GM23248 (cell line): ENCODE results near the gene IGSF11. TPM values are rescaled to one million over a fixed set of nuclear protein-coding genes. Genes with fewer than 3 reads are reported as not detected.
A peak's percentile ranks its signal among the peaks of the same experiment; 100 is the strongest.

ENCODE experiments used
- DNase-seq: peaks from one replicate; pipeline ENCODE4 v3.0.0-alpha.2; 2015
- H2AFZ ChIP-seq: fragments of 200-600 bp; sonication (generic); 2 replicates; pipeline ENCODE4 v1.6.1; 2016; ENCODE audit warnings: antibody characterized with exemption
- H3F3A ChIP-seq: fragments of 200-600 bp; sonication (generic); 2 replicates; pipeline ENCODE4 v1.6.1; 2016; ENCODE audit warnings: mild to moderate bottlenecking, antibody characterized with exemption, mixed run types; ENCODE audit not compliant: insufficient read depth
- H3K27ac ChIP-seq: fragments of 200-600 bp; sonication (generic); 2 replicates; pipeline ENCODE4 v1.5.1; 2016; ENCODE audit warnings: mild to moderate bottlenecking
- H3K27me3 ChIP-seq: fragments of 200-600 bp; sonication (generic); replicated peaks from 2 replicates; pipeline ENCODE4 v1.6.1; 2016; ENCODE audit warnings: mild to moderate bottlenecking; ENCODE audit not compliant: insufficient read depth
- H3K36me3 ChIP-seq: fragments of 200-600 bp; sonication (generic); 2 replicates; pipeline ENCODE4 v1.6.1; 2016; ENCODE audit warnings: low read depth, mild to moderate bottlenecking
- H3K4me1 ChIP-seq: fragments of 200-600 bp; sonication (generic); 2 replicates; pipeline ENCODE4 v1.6.1; 2016; ENCODE audit warnings: mild to moderate bottlenecking; ENCODE audit not compliant: insufficient read depth
- H3K4me2 ChIP-seq: fragments of 200-600 bp; sonication (generic); one replicate; pipeline ENCODE4 v1.6.1; 2016; ENCODE audit warnings: mild to moderate bottlenecking; ENCODE audit not compliant: unreplicated experiment
- H3K4me3 ChIP-seq: fragments of 200-600 bp; sonication (generic); 2 replicates; pipeline ENCODE4 v1.5.1; 2016; ENCODE audit warnings: mild to moderate bottlenecking
- H3K79me2 ChIP-seq: fragments of 200-600 bp; sonication (generic); 2 replicates; pipeline ENCODE4 v1.6.1; 2016; ENCODE audit warnings: mild to moderate bottlenecking; ENCODE audit not compliant: insufficient read depth
- H3K9ac ChIP-seq: fragments of 200-600 bp; sonication (generic); 2 replicates; pipeline ENCODE4 v1.6.1; 2016; ENCODE audit warnings: mild to moderate bottlenecking
- H3K9me2 ChIP-seq: fragments of 200-600 bp; sonication (generic); 2 replicates; pipeline ENCODE4 v1.6.1; 2016; ENCODE audit warnings: mixed run types, mild to moderate bottlenecking, moderate library complexity; ENCODE audit not compliant: insufficient read depth
- H3K9me3 ChIP-seq: fragments of 200-600 bp; sonication (generic); one replicate; pipeline ENCODE4 v1.6.1; 2017; ENCODE audit warnings: low read depth
- H4K20me1 ChIP-seq: fragments of 200-600 bp; sonication (generic); 2 replicates; pipeline ENCODE4 v1.6.0; 2016; ENCODE audit not compliant: insufficient read depth
- EZH2 ChIP-seq: fragments of 200-600 bp; sonication (generic); IDR thresholded peaks from 2 replicates; pipeline ENCODE4 v1.6.1; 2018; ENCODE audit warnings: antibody characterized with exemption, mild to moderate bottlenecking; ENCODE audit not compliant: insufficient read depth, poor library complexity, severe bottlenecking
- EZH2phosphoT487 ChIP-seq: fragments of 200-600 bp; sonication (generic); IDR thresholded peaks from 2 replicates; pipeline ENCODE4 v1.6.1; 2018; ENCODE audit warnings: antibody characterized with exemption, moderate library complexity, mild to moderate bottlenecking, low read depth; ENCODE audit not compliant: insufficient read depth
- WGBS, 2 experiments: methylation state at CpG; one replicate each; pipeline ENCODE4 v1.1.6; 2015 to 2017; ENCODE audit warnings: low lambda C conversion rate in 2 of 2, low coverage in 1 of 2; ENCODE audit errors: missing lambda C conversion rate in 2 of 2; 5-methylcytosine and 5-hydroxymethylcytosine counted together
- in situ Hi-C: fragments of 300-500 bp; cut with MboI; formaldehyde crosslinking; loops from 2 replicates; pipeline ENCODE4 v1.15.0; 2020
- polyA plus RNA-seq: library from polyadenylated mRNA; unstranded; fragments of >200 nt; fragmentation: Nextera tagmentation; extraction: Ambion mirVana; gene quantifications from 2 replicates; pipeline ENCODE4 v1.2.1, GENCODE V29; 2016
- total RNA-seq: library from RNA; depleted of rRNA; stranded (reverse); fragments of >200 nt; shearing (Covaris generic); gene quantifications from 2 replicates; pipeline ENCODE4 v1.2.3, GENCODE V29; 2014

The IGSF11 gene
- total and polyA plus RNA-seq, 2 experiments from 2014 or later = not detected

DNA sequence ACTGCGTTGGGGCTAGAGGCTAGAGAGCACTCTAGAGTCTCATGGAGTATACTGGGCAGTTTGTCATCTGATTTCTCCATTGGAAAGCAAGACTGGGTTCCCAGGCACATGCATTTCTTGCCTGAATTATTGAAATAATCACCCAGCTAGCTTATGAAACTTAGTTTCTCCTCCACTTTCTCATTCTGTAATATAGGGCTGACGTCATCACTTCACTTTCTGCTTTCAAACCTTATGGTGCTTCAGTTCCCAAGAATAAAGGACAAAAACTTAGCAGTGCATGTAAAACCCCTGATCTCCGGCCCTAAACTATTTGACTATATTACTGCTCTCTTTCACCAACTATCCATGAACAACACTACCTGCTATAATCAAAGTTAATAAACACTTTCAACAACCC lies 147.9 kb downstream of the IGSF11 start:
- no peaks in the 10 kb centered on the region for H3F3A ChIP-seq
- no peaks in the 10 kb centered on the region for H3K79me2 ChIP-seq
- no peaks in the 10 kb centered on the region for H3K9me2 ChIP-seq
- H3K4me3 ChIP-seq = no peak overlapping the region
- H3K4me1 ChIP-seq = no peaks in the 10 kb centered on the region
- H3K4me2 ChIP-seq = no peak overlapping the region
- 33 to 39% methylated on average over 3 of the region's 3 CpGs for WGBS, 2 experiments
- TF ChIP-seq EZH2phosphoT487 (no peak), EZH2 (no peak)
- DNase-seq = no peak
- no peak overlapping the region for H3K9ac ChIP-seq
- no peaks in the 10 kb centered on the region for H3K9me3 ChIP-seq
- H3K36me3 ChIP-seq = no peaks in the 10 kb centered on the region
- H4K20me1 ChIP-seq = no peaks in the 10 kb centered on the region
- H3K27ac ChIP-seq = no peak overlapping the region
- H3K27me3 ChIP-seq = peaks cover 10% of the 10 kb centered on the region; the same call in 1 of the 2 replicates
- no peak overlapping the region for H2AFZ ChIP-seq
- in situ Hi-C loops = loop anchor here (5.0 to 25.0 kb wide), 3 partner anchors 198 to 801 kb away; partner anchors contain the start of gene COX17

DNA sequence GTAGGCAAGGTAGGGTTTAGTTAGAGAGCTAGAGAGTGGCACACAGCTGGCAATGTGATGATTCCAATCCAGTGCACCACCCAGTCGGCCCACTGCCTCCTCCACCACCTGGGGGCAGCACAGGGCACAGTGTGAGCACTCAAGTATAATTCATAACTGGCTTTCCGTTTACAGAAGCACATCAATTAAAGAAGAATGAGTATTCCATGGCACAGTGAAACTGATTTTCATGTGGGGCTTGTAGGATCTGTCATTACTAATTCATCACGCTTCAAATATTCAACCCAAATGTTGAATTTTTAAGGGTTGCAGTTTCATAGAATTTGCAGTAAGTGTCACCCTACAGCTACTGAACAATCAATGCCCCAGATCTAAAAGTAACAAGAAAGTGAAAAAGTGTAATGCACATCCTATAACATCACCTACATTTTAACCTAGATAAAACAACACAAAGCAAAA lies 149.9 kb downstream of the IGSF11 start:
- Histone ChIP-seq H3K27me3 (peaks cover 17% of the 10 kb centered on the region; the same call in 1 of the 2 replicates), H3K79me2 (no peaks in the 10 kb centered on the region), H3K9me2 (no peaks in the 10 kb centered on the region), H2AFZ (no peak overlapping the region), H3K27ac (no peak overlapping the region), H4K20me1 (no peaks in the 10 kb centered on the region), H3K9ac (no peak overlapping the region), H3F3A (no peaks in the 10 kb centered on the region), H3K4me1 (no peaks in the 10 kb centered on the region), H3K4me2 (no peak overlapping the region), H3K36me3 (no peaks in the 10 kb centered on the region), H3K9me3 (no peaks in the 10 kb centered on the region), H3K4me3 (no peak overlapping the region)
- in situ Hi-C loops = loop anchor here (5.0 to 25.0 kb wide), 3 partner anchors 200 to 803 kb away; partner anchors contain the start of gene COX17
- TF ChIP-seq EZH2 (no peak), EZH2phosphoT487 (no peak)
- peak; percentile 72 for DNase-seq
- WGBS, 2 experiments = 0 to 5% methylated on average over 3 of the region's 3 CpGs

DNA sequence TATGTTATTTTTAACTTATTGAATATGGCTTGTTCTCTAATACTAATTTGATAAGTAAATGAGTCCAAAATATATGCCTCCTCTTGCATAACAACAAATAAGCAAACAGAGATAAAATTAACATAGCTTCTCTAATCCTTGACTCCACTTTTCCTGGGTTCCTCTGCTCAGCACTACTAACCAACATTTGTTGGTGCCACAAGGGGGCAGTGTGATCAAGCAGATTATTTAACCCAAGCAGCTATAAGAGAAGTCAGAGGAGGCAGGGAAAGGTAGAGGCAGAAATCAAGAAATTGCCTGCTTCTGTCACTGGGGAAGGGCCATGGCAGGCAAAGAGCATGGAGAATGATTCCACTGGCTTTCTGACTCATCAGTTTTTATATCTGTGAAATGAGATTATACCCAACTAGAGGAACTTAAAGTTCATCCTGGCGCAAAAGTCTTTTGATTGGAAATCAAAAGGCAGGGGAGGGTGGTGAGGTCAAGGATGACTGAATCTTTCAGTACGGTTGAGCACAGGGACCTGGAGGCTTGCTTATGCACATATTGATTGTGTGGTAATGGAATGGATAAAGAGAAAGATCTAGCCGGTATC lies 152.2 kb downstream of the IGSF11 start:
- no peaks in the 10 kb centered on the region for H3K4me1 ChIP-seq
- DNase-seq = peak; percentile 68
- no peaks in the 10 kb centered on the region for H3F3A ChIP-seq
- no peaks in the 10 kb centered on the region for H4K20me1 ChIP-seq
- WGBS, 2 experiments = 49 to 58% methylated on average over 3 of the region's 3 CpGs
- in situ Hi-C loops = loop anchor here (10.0 to 25.0 kb wide), 2 partner anchors 202 to 805 kb away; partner anchors contain the start of gene COX17
- TF ChIP-seq EZH2 = no peak
- no peak for TF ChIP-seq EZH2phosphoT487
- no peak overlapping the region for H3K9ac ChIP-seq
- no peak overlapping the region for H3K4me3 ChIP-seq
- no peak overlapping the region for H3K4me2 ChIP-seq
- H3K27ac ChIP-seq = no peak overlapping the region
- H3K9me2 ChIP-seq = no peaks in the 10 kb centered on the region
- H3K27me3 ChIP-seq = peaks cover 19% of the 10 kb centered on the region; the same call in 1 of the 2 replicates
- H3K36me3 ChIP-seq = no peaks in the 10 kb centered on the region
- no peaks in the 10 kb centered on the region for H3K9me3 ChIP-seq
- H2AFZ ChIP-seq = no peak overlapping the region
- no peaks in the 10 kb centered on the region for H3K79me2 ChIP-seq

GRCh38 chr3:118868051-118868450 lies 166.6 kb downstream of the IGSF11 start:
- H3K36me3 ChIP-seq = no peaks in the 10 kb centered on the region
- no peaks in the 10 kb centered on the region for H3K4me1 ChIP-seq
- no peak overlapping the region for H3K4me3 ChIP-seq
- H3K27ac ChIP-seq = no peak overlapping the region
- H3K9me3 ChIP-seq = no peaks in the 10 kb centered on the region
- H3K79me2 ChIP-seq = no peaks in the 10 kb centered on the region
- in situ Hi-C loops = no loop called here
- TF ChIP-seq EZH2 (no peak), EZH2phosphoT487 (no peak)
- no peaks in the 10 kb centered on the region for H4K20me1 ChIP-seq
- no peaks in the 10 kb centered on the region for H3K9me2 ChIP-seq
- H3K9ac ChIP-seq = no peak overlapping the region
- no peaks in the 10 kb centered on the region for H3F3A ChIP-seq
- H2AFZ ChIP-seq = no peak overlapping the region
- no peak overlapping the region for H3K4me2 ChIP-seq
- no peak for DNase-seq
- H3K27me3 ChIP-seq = no peaks in the 10 kb centered on the region

DNA sequence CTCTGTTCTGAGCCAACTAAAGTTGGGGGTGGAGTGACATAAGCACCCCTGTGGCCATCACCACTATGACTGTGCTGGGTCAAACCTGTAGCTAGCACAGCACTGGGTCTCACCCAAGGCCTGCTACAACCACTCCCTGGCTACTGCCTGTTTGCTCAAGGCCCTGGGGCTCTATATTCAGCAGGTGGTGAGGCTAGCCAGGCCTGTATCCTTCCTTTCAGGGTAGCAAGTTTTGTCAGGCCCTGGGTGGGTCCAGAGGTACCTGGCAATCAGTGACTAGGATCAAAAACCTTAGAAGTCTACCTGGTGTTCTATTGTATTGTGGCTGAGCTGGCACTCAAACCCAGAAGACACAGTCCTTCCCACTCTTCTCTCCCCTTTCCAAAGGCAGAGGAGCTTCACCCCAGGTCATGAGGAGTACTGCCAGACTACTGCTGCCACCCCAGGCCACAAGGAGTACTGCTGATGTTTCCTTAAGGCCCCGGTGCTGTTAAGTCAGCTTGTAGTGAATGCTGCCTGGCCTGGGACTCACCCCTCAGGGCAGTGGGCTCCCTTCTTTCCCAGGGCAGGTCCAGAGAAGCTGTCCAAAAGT lies 170.8 kb downstream of the IGSF11 start:
- H3K27me3 ChIP-seq = no peaks in the 10 kb centered on the region
- H3K79me2 ChIP-seq = no peaks in the 10 kb centered on the region
- DNase-seq = peak; percentile 9
- TF ChIP-seq EZH2 (no peak), EZH2phosphoT487 (no peak)
- WGBS, 2 experiments = 0 to 8% methylated on average over 1 of the region's 1 CpG
- H3F3A ChIP-seq = no peaks in the 10 kb centered on the region
- H3K9me2 ChIP-seq = no peaks in the 10 kb centered on the region
- no peak overlapping the region for H3K27ac ChIP-seq
- no peaks in the 10 kb centered on the region for H3K9me3 ChIP-seq
- no peaks in the 10 kb centered on the region for H3K4me1 ChIP-seq
- no peak overlapping the region for H3K4me3 ChIP-seq
- in situ Hi-C loops = no loop called here
- H2AFZ ChIP-seq = no peak overlapping the region
- H3K4me2 ChIP-seq = no peak overlapping the region
- no peak overlapping the region for H3K9ac ChIP-seq
- H3K36me3 ChIP-seq = no peaks in the 10 kb centered on the region
- H4K20me1 ChIP-seq = no peaks in the 10 kb centered on the region
